NCI-H146 treated with DMSO at 0.1 percent for 48 hours (cell line): ENCODE measurements around the gene RPN1.
A peak's percentile ranks its signal among the peaks of the same experiment; 100 is the strongest.
"Not testable (repeated sequence)": the region's sequence is repeated elsewhere in the genome, so short reads cannot be mapped to it uniquely, and the experiment has no call there.

Experiments
- DNase-seq: peaks from one replicate; lab custom pipeline; 2025; ENCODE audit not compliant: unreplicated experiment; lab: John Stamatoyannopoulos, UW

The RPN1 gene

GRCh38 chr3:128653383-128653992 lies 2.9 kb upstream of the RPN1 start:
- DNase-seq, result not testable (repeated sequence)

GRCh38 chr3:128648940-128649663 lies 1.5 kb downstream of the RPN1 start:
- no peak for DNase-seq

- no peak for DNase-seq
These were observed 2.2 kb downstream of the RPN1 start for GRCh38 chr3:128648402-128648801.

GRCh38 chr3:128647307-128647706 lies 3.3 kb downstream of the RPN1 start:
- DNase-seq, result no peak

- DNase-seq, result no peak
These were observed 16.5 kb downstream of the RPN1 start for GRCh38 chr3:128634075-128634611.

- no peak for DNase-seq
These were observed 18.3 kb downstream of the RPN1 start for GRCh38 chr3:128632301-128632700.

- no peak for DNase-seq
These were observed 20.7 kb downstream of the RPN1 start for GRCh38 chr3:128629936-128630335.

GRCh38 chr3:128625409-128625945 lies 25.1 kb downstream of the RPN1 start:
- no peak for DNase-seq

GRCh38 chr3:128624526-128625138 lies 26.0 kb downstream of the RPN1 start:
- no peak for DNase-seq

- no peak for DNase-seq
These were observed 26.8 kb downstream of the RPN1 start for GRCh38 chr3:128623762-128624176.

- no peak for DNase-seq
These were observed 28.7 kb downstream of the RPN1 start for GRCh38 chr3:128621931-128622330.

GRCh38 chr3:128621234-128621633 lies 29.4 kb downstream of the RPN1 start:
- no peak for DNase-seq

GRCh38 chr3:128620268-128620691 lies 30.3 kb downstream of the RPN1 start:
- no peak for DNase-seq

- no peak for DNase-seq
These were observed 31.3 kb downstream of the RPN1 start for GRCh38 chr3:128619146-128619890.

GRCh38 chr3:128618398-128618726 lies 32.3 kb downstream of the RPN1 start:
- DNase-seq, result no peak

- DNase-seq, result peak; percentile 98
These were observed 32.8 kb downstream of the RPN1 start for GRCh38 chr3:128617557-128618397.

- DNase-seq, result no peak
These were observed 33.4 kb downstream of the RPN1 start for GRCh38 chr3:128617270-128617556.

- DNase-seq, result no peak
These were observed 33.9 kb downstream of the RPN1 start for GRCh38 chr3:128616516-128617269.

- no peak for DNase-seq
These were observed 36.5 kb downstream of the RPN1 start for GRCh38 chr3:128614076-128614475.
